Measurements from ENCODE around the gene LRRC46. TPM values are rescaled to one million over a fixed set of nuclear protein-coding genes. Genes with fewer than 3 reads are reported as not detected.

LRRC46 gene
- total and polyA plus RNA-seq, 9 of the 15 experiments (the other 6 are each of a cell fraction or from before 2014, with no cell fraction given): 0.39 to 1.4 (median 0.53) TPM; not detected in 1

DNA sequence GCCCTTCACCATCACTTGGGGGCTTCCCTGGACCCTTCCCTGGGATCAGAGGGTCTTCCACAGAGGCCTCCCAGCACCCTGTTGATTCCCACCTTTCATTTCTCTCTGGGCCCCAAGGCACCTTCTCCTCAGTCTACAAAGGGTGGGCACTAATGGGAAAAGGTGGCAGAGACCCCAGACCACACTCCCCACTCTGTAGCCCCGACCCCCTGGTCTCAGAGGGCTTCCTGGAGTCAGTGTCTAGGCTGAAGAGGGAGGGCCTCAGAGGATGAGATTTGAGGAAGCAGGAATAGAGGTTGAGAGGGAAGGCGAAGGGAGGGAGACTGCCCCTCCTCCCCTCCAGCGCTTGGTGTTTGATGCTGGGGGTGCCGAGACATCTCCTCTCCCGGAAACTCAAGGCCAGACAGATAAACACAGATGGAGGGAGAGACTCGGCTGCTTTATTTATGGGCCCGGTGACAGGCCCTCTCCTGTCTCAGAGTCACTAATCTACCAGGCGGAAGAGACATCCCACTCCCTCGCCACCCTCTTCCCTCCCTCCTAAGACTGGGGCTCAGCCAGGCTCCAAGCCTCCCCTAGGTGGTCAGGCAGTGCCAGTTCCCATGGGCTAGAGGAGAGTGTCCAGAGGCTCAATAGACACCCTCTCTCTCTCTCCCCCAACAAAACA, 46.0 kb downstream of the LRRC46 start (continued):
- TF ChIP-seq CEBPG (CRISPR knock-in tag; IDR thresholded peaks at IDR 0.05): no peak
- no peak for TF ChIP-seq CEBPG (tag; conservative IDR thresholded peaks at IDR 0.05 in 1 of 2, IDR thresholded peaks at IDR 0.05 in 1 of 2)
- no peak for TF ChIP-seq ZNF431 (CRISPR knock-in tag; IDR thresholded peaks at IDR 0.05)
- no peak for TF ChIP-seq CBX8 (IDR thresholded peaks at IDR 0.05; ENCODE audit: borderline replicate concordance, extremely low read depth, low read depth, low read length, poor library complexity, severe bottlenecking)
- TF ChIP-seq HMGN3 (IDR thresholded peaks at IDR 0.05; ENCODE audit: borderline replicate concordance, extremely low read depth, insufficient read length, low read depth, low read length): no peak
- TF ChIP-seq HDAC6 (IDR thresholded peaks at IDR 0.05; ENCODE audit: low read depth, low read length): no peak
- no peak for TF ChIP-seq ZNF311 (CRISPR knock-in tag; IDR thresholded peaks at IDR 0.05)
- TF ChIP-seq ZKSCAN3 (CRISPR knock-in tag; IDR thresholded peaks at IDR 0.05): no peak
- no peak for TF ChIP-seq EHMT2 (IDR thresholded peaks at IDR 0.05)
- TF ChIP-seq POLR3G (IDR thresholded peaks at IDR 0.05; ENCODE audit: extremely low read depth, insufficient read length, insufficient replicate concordance): no peak
- TF ChIP-seq, protein P1, sequence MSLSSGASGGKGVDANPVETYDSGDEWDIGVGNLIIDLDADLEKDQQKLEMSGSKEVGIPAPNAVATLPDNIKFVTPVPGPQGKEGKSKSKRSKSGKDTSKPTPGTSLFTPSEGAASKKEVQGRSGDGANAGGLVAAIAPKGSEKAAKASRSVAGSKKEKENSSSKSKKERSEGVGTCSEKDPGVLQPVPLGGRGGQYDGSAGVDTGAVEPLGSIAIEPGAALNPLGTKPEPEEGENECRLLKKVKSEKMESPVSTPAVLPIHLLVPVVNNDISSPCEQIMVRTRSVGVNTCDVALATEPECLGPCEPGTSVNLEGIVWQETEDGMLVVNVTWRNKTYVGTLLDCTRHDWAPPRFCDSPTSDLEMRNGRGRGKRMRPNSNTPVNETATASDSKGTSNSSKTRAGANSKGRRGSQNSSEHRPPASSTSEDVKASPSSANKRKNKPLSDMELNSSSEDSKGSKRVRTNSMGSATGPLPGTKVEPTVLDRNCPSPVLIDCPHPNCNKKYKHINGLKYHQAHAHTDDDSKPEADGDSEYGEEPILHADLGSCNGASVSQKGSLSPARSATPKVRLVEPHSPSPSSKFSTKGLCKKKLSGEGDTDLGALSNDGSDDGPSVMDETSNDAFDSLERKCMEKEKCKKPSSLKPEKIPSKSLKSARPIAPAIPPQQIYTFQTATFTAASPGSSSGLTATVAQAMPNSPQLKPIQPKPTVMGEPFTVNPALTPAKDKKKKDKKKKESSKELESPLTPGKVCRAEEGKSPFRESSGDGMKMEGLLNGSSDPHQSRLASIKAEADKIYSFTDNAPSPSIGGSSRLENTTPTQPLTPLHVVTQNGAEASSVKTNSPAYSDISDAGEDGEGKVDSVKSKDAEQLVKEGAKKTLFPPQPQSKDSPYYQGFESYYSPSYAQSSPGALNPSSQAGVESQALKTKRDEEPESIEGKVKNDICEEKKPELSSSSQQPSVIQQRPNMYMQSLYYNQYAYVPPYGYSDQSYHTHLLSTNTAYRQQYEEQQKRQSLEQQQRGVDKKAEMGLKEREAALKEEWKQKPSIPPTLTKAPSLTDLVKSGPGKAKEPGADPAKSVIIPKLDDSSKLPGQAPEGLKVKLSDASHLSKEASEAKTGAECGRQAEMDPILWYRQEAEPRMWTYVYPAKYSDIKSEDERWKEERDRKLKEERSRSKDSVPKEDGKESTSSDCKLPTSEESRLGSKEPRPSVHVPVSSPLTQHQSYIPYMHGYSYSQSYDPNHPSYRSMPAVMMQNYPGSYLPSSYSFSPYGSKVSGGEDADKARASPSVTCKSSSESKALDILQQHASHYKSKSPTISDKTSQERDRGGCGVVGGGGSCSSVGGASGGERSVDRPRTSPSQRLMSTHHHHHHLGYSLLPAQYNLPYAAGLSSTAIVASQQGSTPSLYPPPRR (CRISPR knock-in tag; IDR thresholded peaks at IDR 0.05; ENCODE audit: borderline replicate concordance): no peak
- TF ChIP-seq, protein P2, sequence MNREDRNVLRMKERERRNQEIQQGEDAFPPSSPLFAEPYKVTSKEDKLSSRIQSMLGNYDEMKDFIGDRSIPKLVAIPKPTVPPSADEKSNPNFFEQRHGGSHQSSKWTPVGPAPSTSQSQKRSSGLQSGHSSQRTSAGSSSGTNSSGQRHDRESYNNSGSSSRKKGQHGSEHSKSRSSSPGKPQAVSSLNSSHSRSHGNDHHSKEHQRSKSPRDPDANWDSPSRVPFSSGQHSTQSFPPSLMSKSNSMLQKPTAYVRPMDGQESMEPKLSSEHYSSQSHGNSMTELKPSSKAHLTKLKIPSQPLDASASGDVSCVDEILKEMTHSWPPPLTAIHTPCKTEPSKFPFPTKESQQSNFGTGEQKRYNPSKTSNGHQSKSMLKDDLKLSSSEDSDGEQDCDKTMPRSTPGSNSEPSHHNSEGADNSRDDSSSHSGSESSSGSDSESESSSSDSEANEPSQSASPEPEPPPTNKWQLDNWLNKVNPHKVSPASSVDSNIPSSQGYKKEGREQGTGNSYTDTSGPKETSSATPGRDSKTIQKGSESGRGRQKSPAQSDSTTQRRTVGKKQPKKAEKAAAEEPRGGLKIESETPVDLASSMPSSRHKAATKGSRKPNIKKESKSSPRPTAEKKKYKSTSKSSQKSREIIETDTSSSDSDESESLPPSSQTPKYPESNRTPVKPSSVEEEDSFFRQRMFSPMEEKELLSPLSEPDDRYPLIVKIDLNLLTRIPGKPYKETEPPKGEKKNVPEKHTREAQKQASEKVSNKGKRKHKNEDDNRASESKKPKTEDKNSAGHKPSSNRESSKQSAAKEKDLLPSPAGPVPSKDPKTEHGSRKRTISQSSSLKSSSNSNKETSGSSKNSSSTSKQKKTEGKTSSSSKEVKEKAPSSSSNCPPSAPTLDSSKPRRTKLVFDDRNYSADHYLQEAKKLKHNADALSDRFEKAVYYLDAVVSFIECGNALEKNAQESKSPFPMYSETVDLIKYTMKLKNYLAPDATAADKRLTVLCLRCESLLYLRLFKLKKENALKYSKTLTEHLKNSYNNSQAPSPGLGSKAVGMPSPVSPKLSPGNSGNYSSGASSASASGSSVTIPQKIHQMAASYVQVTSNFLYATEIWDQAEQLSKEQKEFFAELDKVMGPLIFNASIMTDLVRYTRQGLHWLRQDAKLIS (CRISPR knock-in tag; IDR thresholded peaks at IDR 0.05): no peak
- no peak for TF ChIP-seq TAF9B (IDR thresholded peaks at IDR 0.05; ENCODE audit: partially characterized antibody)
- no peak for TF ChIP-seq MAFF (IDR thresholded peaks at IDR 0.05; ENCODE audit: low read length)
- no peak for TF ChIP-seq EP400 (IDR thresholded peaks at IDR 0.05)
- TF ChIP-seq, protein P3, sequence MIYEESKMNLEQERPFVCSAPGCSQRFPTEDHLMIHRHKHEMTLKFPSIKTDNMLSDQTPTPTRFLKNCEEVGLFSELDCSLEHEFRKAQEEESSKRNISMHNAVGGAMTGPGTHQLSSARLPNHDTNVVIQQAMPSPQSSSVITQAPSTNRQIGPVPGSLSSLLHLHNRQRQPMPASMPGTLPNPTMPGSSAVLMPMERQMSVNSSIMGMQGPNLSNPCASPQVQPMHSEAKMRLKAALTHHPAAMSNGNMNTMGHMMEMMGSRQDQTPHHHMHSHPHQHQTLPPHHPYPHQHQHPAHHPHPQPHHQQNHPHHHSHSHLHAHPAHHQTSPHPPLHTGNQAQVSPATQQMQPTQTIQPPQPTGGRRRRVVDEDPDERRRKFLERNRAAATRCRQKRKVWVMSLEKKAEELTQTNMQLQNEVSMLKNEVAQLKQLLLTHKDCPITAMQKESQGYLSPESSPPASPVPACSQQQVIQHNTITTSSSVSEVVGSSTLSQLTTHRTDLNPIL (CRISPR knock-in tag; IDR thresholded peaks at IDR 0.05): no peak
- no peak for TF ChIP-seq RUNX1 (IDR thresholded peaks at IDR 0.05; ENCODE audit: low read depth)
- TF ChIP-seq STAG1 (CRISPR knock-in tag; IDR thresholded peaks at IDR 0.05; ENCODE audit: borderline replicate concordance): no peak
